ENCODE results near the gene CRYGD.

GRCh38 chr2:208083807-208084206, 40.5 kb downstream of the CRYGD start:
- TF ChIP-seq SMAD3 (CRISPR knock-in tag; conservative IDR thresholded peaks at IDR 0.05) (no peak), GATA2 (CRISPR knock-in tag; IDR thresholded peaks at IDR 0.05) (no peak), SREBF2 (CRISPR knock-in tag; IDR thresholded peaks at IDR 0.05) (no peak), CTCF (IDR thresholded peaks at IDR 0.05 in 2 of 3, conservative IDR thresholded peaks at IDR 0.05 in 1 of 3; ENCODE audit: insufficient read depth in 2 of 3, low read depth in 1 of 3, low read length in 3 of 3) (no peak), TSHZ1 (CRISPR knock-in tag; IDR thresholded peaks at IDR 0.05) (no peak), JUND (IDR thresholded peaks at IDR 0.05; ENCODE audit: borderline replicate concordance, low read depth, low read length) (no peak), JUND (tag; IDR thresholded peaks at IDR 0.05; ENCODE audit: borderline replicate concordance, low read depth, low read length) (no peak)
- TF ChIP-seq, protein P1, sequence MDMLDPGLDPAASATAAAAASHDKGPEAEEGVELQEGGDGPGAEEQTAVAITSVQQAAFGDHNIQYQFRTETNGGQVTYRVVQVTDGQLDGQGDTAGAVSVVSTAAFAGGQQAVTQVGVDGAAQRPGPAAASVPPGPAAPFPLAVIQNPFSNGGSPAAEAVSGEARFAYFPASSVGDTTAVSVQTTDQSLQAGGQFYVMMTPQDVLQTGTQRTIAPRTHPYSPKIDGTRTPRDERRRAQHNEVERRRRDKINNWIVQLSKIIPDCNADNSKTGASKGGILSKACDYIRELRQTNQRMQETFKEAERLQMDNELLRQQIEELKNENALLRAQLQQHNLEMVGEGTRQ (CRISPR knock-in tag; IDR thresholded peaks at IDR 0.05), result no peak

All from K562 (cell line).